Cardiac muscle cell (in vitro differentiated cells and primary cell): ENCODE measurements around the gene CHPF2. TPM values are rescaled to one million over a fixed set of nuclear protein-coding genes. Genes with fewer than 3 reads are reported as not detected.

Experiments
- DNase-seq, 2 donors: peaks; one replicate each; pipeline versions ENCODE4 v3.0.0 to v3.0.0-alpha.2; 2010 to 2017; ENCODE audit warnings: low read depth in 1 of 2, low spot score in 1 of 2
- H3K27ac ChIP-seq: fragments of 200-600 bp; sonication (generic); 2 replicates; pipeline ENCODE4 v1.5.1; 2016
- H3K27me3 ChIP-seq: fragments of 200-600 bp; sonication (generic); 2 replicates; pipeline ENCODE4 v1.6.0; 2016; ENCODE audit warnings: control low read depth
- H3K36me3 ChIP-seq: fragments of 200-600 bp; sonication (generic); 2 replicates; pipeline ENCODE4 v1.5.1; 2016; ENCODE audit warnings: control low read depth
- H3K4me1 ChIP-seq: fragments of 200-600 bp; sonication (generic); 2 replicates; pipeline ENCODE4 v1.8.1; 2017; ENCODE audit warnings: low read depth, mild to moderate bottlenecking, mixed run types
- H3K4me3 ChIP-seq: fragments of 200-600 bp; sonication (generic); 2 replicates; pipeline ENCODE4 v1.5.1; 2016; ENCODE audit warnings: mild to moderate bottlenecking
- H3K9me3 ChIP-seq: fragments of 200-600 bp; sonication (generic); 2 replicates; pipeline ENCODE4 v1.5.1; 2017; ENCODE audit warnings: low read depth, mild to moderate bottlenecking, control low read depth
- CTCF ChIP-seq: IDR thresholded peaks from 2 replicates; pipeline ENCODE4 v1.5.1; 2012; ENCODE audit warnings: low read depth, mild to moderate bottlenecking, low read length
- polyA plus RNA-seq: library from polyadenylated mRNA; unstranded; fragments of >200 nt; fragmentation: Nextera tagmentation; extraction: Ambion mirVana; gene quantifications from 2 replicates; pipeline ENCODE4 v1.2.1, GENCODE V29; 2016
- total RNA-seq: library from RNA; depleted of rRNA; stranded (reverse); fragments of >200 nt; gene quantifications from 2 replicates; pipeline ENCODE4 v1.2.3, GENCODE V29; 2016

The CHPF2 gene
- total and polyA plus RNA-seq, 2 experiments from 2014 or later = 31.7 to 37.0 TPM

DNA sequence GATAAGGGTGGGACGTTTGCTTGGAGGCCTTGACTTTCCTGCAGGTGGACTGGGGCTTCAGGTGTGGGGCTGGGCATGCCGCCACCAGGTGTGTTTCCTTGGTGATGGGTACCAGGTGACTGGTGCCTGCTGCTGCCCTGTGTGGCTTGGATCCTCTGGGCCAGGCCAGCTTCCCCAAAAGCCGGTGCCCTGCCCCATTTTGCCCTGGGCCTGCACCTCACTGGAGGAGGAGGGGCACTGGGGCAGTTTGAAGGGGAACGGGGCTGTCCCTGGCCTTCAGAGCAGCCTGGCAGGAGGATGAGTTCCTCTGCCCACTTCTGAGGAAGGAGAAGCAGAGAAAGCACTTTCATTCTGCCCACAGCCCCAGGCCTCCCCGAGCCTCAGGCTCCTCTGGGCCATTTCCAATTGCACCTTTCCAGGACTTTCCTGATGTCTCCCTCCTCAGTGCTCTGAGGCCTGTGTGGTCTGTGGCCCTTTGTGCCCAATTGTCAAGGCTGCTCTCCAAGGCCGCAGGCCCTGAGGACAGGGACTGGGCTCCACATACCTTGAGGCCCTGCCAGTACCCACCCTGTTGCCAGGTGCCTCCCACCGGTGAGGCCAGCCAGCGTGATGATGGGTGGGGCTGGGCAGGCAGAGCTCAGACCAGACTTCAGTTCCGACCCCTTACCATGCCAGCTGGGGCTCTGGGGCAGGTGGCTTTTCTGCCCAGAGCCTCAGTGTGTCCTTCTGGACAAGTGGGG, 41.5 kb downstream of the CHPF2 start:
- Histone ChIP-seq H3K36me3 (no peaks in the 10 kb centered on the region), H3K27me3 (no peaks in the 10 kb centered on the region), H3K4me1 (no peaks in the 10 kb centered on the region), H3K27ac (no peak overlapping the region), H3K4me3 (no peak overlapping the region), H3K9me3 (no peaks in the 10 kb centered on the region)
- no peak for DNase-seq
- TF ChIP-seq CTCF = no peak

- no peak for TF ChIP-seq CTCF
- Histone ChIP-seq H3K27ac (no peak overlapping the region), H3K36me3 (no peaks in the 10 kb centered on the region), H3K4me1 (no peaks in the 10 kb centered on the region), H3K9me3 (no peaks in the 10 kb centered on the region), H3K4me3 (no peak overlapping the region), H3K27me3 (no peaks in the 10 kb centered on the region)
- no peak for DNase-seq
Observed at GRCh38 chr7:151274396-151274795, 42.1 kb downstream of the CHPF2 start.

GRCh38 chr7:151274936-151275812, 42.9 kb downstream of the CHPF2 start:
- no peaks in the 10 kb centered on the region for H3K27me3 ChIP-seq
- TF ChIP-seq CTCF = no peak
- no peak overlapping the region for H3K27ac ChIP-seq
- no peaks in the 10 kb centered on the region for H3K36me3 ChIP-seq
- DNase-seq = no peak
- H3K9me3 ChIP-seq = no peaks in the 10 kb centered on the region
- H3K4me3 ChIP-seq = no peak overlapping the region
- H3K4me1 ChIP-seq = no peaks in the 10 kb centered on the region

GRCh38 chr7:151275813-151276577, 43.7 kb downstream of the CHPF2 start:
- Histone ChIP-seq H3K27ac (no peak overlapping the region), H3K4me3 (no peak overlapping the region), H3K9me3 (no peaks in the 10 kb centered on the region), H3K36me3 (no peaks in the 10 kb centered on the region), H3K27me3 (no peaks in the 10 kb centered on the region), H3K4me1 (no peaks in the 10 kb centered on the region)
- TF ChIP-seq CTCF = no peak
- DNase-seq = no peak
